HG03439 (cell line): ENCODE results near the gene DUXA.

Experiments
- ATAC-seq: cut with Tn5 transposase; IDR thresholded peaks from one replicate; pipeline ENCODE4 v1.9.1; 2021; ENCODE audit warnings: mild to moderate bottlenecking, moderate library complexity; ENCODE audit not compliant: unreplicated experiment

DUXA gene

GRCh38 chr19:57106722-57107235 lies 60.5 kb downstream of the DUXA start:
- no peak for ATAC-seq

- ATAC-seq, result no peak
These were observed 61.1 kb downstream of the DUXA start for GRCh38 chr19:57105976-57106721.
